Measurements from ENCODE around the gene C1orf94.

The C1orf94 gene

DNA sequence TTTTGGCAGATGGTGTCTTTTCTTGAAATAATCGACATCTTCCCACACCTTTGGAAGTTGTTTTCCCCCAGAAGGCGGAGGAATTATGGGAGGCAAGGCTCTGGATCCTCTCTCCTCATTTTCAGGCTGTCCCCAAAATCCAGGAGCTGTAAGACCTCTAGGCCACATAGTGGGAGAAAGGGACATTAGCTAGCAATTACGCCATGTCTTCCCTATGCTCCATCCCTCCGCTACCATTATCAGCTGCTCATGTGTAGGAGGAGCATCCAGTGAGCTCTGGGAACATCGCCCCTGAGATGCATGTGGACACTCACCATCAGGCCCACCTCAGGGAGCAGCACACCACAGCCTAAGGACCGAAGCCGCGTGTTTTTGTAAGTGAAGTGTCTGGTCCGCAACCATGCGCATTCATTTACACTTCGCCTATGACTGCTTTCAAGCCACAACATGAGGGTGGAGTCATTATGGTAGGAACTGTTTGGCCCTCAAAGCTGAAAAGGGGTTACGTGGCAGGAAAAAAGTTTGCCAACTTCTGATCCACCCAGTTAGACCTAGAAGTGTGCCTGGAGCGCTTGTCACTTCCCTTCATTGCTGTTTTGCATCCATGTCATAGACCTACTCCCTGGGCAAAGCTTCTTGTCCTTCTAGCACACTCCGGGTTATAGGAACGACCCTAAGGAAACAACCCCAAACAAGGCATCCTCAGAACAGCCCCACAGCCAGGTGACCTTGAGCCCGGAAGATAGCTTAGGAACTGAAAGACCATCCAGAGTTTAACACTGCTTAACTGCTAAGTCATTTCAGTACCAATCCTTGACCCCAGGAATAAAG lies 85.5 kb downstream of the C1orf94 start:
- DNase-seq = no peak

DNA sequence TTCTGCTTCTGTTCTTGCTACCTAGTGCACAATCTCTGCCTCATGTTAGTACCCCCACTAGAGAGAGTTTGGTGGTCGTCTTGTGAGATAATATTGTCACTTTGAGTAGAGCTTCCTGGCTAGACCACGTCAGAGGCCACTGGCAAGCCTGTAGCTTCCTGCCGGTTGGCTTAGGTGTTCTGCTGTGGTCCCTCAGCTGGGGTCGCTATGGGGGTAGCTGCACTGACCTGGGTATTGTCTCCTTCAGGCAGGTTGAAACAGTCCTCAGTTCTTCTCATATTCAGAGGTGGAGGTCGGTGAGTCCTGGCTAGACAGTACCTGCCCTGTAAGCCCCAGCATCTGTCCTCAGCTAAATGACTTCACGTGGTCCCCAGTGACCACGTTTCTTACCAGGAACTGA lies 86.2 kb downstream of the C1orf94 start:
- DNase-seq = no peak

DNA sequence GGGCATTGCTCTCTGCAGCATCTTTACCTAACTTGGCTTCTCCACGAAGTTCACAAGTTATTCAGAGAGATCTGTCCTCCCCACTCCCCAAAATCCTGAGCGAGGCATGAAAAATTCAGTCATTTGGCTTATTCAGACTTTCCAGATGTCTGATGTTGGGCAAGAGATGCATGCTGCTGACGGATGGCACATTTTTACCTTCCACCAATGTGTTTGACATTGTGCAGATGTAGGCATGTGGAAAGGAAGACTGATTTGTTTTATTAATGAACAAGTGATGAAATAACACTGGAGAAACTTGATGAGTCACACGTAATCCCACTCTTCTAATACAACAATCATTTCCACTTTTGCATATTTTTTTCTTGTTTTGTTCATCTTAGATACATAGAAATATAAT lies 86.7 kb downstream of the C1orf94 start:
- DNase-seq = no peak

GRCh38 chr1:34265396-34265795 lies 88.7 kb downstream of the C1orf94 start:
- DNase-seq = no peak

DNA sequence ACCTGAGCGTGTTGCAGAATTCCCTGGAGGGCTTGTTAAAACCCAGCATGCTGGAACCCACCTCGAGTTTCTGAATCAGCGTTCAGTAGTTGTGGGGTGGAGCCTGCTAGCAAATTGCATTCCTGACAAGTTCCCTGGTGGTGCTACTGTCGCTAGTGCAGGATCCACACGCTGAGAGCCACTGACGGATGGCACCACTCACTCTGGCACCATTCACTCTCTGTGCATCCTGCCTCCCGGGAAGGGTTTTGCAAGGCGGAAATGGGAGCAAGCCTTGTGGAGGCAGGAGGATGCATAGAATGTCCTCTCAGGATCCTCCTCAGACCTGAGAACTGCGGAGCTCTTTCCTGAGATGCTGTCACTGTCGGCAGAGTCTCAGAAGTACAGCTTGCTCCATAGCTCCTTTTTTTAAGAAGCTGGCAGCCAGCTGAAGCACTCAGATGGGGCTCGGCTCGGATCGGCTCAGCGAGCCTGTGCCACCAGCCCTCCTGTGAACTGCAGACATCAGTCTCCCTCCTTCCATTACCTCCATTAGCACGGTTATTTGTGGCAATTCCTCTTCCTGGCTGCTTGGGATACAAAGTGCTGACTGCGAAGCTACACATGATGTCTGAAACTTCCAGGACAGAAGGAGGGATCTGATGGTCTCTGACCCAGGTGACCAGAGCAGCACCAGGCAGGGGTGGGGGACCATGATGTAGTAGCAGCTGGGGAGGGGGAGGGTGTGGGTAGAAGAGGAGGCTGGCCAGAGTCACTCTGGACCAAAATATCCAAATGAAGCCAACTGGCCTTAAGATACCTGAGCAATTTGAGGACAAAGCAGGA lies 89.6 kb downstream of the C1orf94 start:
- DNase-seq = no peak

GRCh38 chr1:34267326-34267725 lies 90.6 kb downstream of the C1orf94 start:
- no peak for DNase-seq

DNA sequence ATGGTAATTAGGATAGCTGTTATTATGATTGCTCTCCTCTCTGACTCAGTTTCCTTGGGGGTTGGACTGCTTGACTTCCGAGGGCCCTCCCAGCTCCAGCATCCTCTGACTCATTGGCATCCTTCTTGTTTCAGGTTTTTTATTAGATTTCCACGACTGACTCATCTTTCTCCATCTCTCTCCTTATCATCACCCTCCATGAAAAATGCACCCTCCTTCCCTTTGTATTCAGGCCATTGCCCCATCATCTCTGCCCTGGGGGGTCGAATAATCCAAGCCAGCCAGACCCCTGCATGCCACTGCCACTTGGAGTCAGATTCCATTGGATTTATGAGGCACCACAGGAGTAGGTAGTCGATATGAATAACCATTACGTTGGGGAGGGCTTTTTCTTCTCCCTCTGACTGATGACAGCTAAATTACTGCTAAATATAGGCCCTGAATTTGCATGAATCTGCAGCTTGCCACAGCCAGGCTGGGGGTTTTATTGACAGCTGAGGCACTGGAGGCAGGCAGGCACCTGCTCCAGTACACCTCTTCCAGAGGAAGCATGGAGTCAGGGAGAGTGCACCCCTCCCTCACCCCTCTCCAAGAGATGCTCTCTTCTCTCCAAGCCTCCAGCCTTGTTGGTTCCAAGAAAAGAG lies 91.7 kb downstream of the C1orf94 start:
- no peak for DNase-seq

All from stimulated activated naive CD4-positive, alpha-beta T cell (primary cell).